HepG2 (cell line): Measurements from ENCODE around the gene CCDC6.

Source experiments
- FOSL2 ChIP-seq: sonication (generic); formaldehyde crosslinking; IDR thresholded peaks from 2 replicates; pipeline ENCODE4 v1.4.0; 2020; ENCODE audit warnings: missing genetic modification reagents
- KLF9 ChIP-seq: IDR thresholded peaks from 2 replicates; pipeline ENCODE4 v1.6.1; 2016; ENCODE audit warnings: low read depth
- NFYC ChIP-seq: IDR thresholded peaks from 2 replicates; pipeline ENCODE4 v1.6.1; 2016; ENCODE audit warnings: missing genetic modification reagents, missing compliant biosample characterization
- PBX3 ChIP-seq: sonication (generic); formaldehyde crosslinking; IDR thresholded peaks from 2 replicates; pipeline ENCODE4 v1.8.1; 2023; ENCODE audit warnings: missing genetic modification reagents, inconsistent platforms, borderline replicate concordance
- SETDB1 ChIP-seq: sonication (generic); formaldehyde crosslinking; IDR thresholded peaks from 2 replicates; pipeline ENCODE4 v1.5.1; 2020; ENCODE audit warnings: missing genetic modification reagents, mild to moderate bottlenecking, borderline replicate concordance
- SUZ12 ChIP-seq: fragments of 150-350 bp; IDR thresholded peaks from 2 replicates; pipeline ENCODE4 v1.6.1; 2014; ENCODE audit warnings: low read depth, low read length
- TARDBP ChIP-seq: sonication (generic); formaldehyde crosslinking; IDR thresholded peaks from 2 replicates; pipeline ENCODE4 v1.8.0; 2022; ENCODE audit warnings: mild to moderate bottlenecking, missing genetic modification reagents
- TMF1 ChIP-seq: sonication (generic); formaldehyde crosslinking; IDR thresholded peaks from 2 replicates; pipeline ENCODE4 v1.8.1; 2022; ENCODE audit warnings: low read depth, missing genetic modification reagents
- ZBTB1 ChIP-seq: sonication (generic); formaldehyde crosslinking; IDR thresholded peaks from 2 replicates; pipeline ENCODE4 v1.4.0; 2020; ENCODE audit warnings: missing genetic modification reagents, borderline replicate concordance
- ZNF773 ChIP-seq: sonication (generic); formaldehyde crosslinking; IDR thresholded peaks from 2 replicates; pipeline ENCODE4 v1.4.0; 2020; ENCODE audit warnings: missing genetic modification reagents, borderline replicate concordance

- no peak for TF ChIP-seq TMF1
- TF ChIP-seq PBX3 (CRISPR knock-in tag), result no peak
- TF ChIP-seq NFYC (CRISPR knock-in tag), result no peak
- TF ChIP-seq KLF9 (CRISPR knock-in tag), result no peak
- TF ChIP-seq FOSL2 (CRISPR knock-in tag), result no peak
- TF ChIP-seq SUZ12, result no peak
- TF ChIP-seq ZNF773 (CRISPR knock-in tag), result no peak
- no peak for TF ChIP-seq ZBTB1
- TF ChIP-seq TARDBP (CRISPR knock-in tag), result no peak
- TF ChIP-seq SETDB1 (CRISPR knock-in tag), result no peak
These were observed 50.3 kb downstream of the CCDC6 start for GRCh38 chr10:59856104-59856503.
